Bronchial epithelial cell (primary cell): Measurements from ENCODE around the gene IFT43. TPM values are rescaled to one million over a fixed set of nuclear protein-coding genes. Genes with fewer than 3 reads are reported as not detected.

Experiments used
- DNase-seq: peaks from one replicate; pipeline ENCODE4 v3.0.0-alpha.2; 2010; ENCODE audit warnings: low read depth
- FAIRE-seq: peaks from 2 replicates; lab custom pipeline; 2011; peaks lifted over from hg19 to GRCh38; lab: Jason Lieb, UNC
- H3K27me3 ChIP-seq: 2 replicates; pipeline ENCODE4 v1.5.1; 2011; ENCODE audit warnings: low read length; ENCODE audit not compliant: control insufficient read depth, insufficient read depth
- H3K36me3 ChIP-seq: 2 replicates; pipeline ENCODE4 v1.5.1; 2011; ENCODE audit warnings: low read length; ENCODE audit not compliant: control insufficient read depth, insufficient read depth
- H3K4me3 ChIP-seq: 2 replicates; pipeline ENCODE4 v1.5.1; 2011; ENCODE audit warnings: mild to moderate bottlenecking, low read depth, low read length, control low read depth
- CTCF ChIP-seq: IDR thresholded peaks from 2 replicates; pipeline ENCODE4 v1.5.1; 2011; ENCODE audit warnings: mild to moderate bottlenecking, moderate library complexity, low read length, control low read depth, inconsistent platforms; ENCODE audit not compliant: insufficient read depth, severe bottlenecking
- total RNA-seq: library from RNA; depleted of rRNA; stranded (reverse); fragments of >200 nt; gene quantifications from 2 replicates; pipeline ENCODE4 v1.2.1, GENCODE V29; 2014

The IFT43 gene
- total RNA-seq, 1 donor from 2014 or later, result 24.0 TPM

DNA sequence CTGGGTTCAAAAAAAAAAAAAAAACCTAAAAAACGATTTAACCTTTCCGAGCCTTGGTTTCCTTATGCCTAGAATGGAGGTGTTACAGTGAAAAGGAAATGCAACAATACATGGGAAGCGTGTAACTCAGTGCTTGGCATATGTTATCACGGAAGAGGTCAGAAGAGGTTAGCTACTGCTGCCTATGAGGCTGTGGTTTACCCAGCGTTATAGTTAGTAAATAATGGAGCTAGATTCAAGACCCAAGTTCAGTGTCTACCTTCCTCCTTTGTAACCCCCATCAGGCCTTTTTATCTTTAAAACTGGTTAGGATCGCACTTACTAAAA, 839 bp downstream of the IFT43 start:
- Histone ChIP-seq H3K36me3 (peaks cover 4% of the 10 kb centered on the region), H3K4me3 (peak overlapping the region; percentile 78), H3K27me3 (no peaks in the 10 kb centered on the region)
- DNase-seq (no peak), FAIRE-seq (no peak)
- TF ChIP-seq CTCF, result no peak

- no peak for TF ChIP-seq CTCF
- Histone ChIP-seq H3K36me3 (peaks cover 6% of the 10 kb centered on the region), H3K27me3 (no peaks in the 10 kb centered on the region), H3K4me3 (no peak overlapping the region)
- no peak for DNase-seq
- FAIRE-seq, result no peak
These were observed 1.8 kb downstream of the IFT43 start for GRCh38 chr14:75987201-75987970.

DNA sequence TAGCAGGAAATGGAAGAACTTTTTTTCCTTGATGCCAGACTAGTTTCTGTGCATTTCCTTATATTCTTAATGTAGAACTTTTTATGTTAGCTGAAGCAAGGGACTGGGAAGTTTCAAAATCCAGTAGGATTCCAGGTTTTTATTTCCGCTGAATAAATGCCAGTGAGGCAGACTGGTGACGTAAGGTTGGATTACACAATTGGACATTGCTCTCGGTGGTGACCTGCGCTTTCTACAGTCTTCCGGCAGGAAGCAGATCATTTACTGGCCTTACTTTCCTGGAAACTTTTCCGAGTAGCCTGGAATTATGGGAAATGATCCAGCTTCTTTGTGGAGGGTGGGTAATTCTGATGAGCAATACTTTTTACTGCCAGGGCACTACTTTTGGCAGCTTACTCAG, 3.6 kb downstream of the IFT43 start:
- no peak for FAIRE-seq

DNA sequence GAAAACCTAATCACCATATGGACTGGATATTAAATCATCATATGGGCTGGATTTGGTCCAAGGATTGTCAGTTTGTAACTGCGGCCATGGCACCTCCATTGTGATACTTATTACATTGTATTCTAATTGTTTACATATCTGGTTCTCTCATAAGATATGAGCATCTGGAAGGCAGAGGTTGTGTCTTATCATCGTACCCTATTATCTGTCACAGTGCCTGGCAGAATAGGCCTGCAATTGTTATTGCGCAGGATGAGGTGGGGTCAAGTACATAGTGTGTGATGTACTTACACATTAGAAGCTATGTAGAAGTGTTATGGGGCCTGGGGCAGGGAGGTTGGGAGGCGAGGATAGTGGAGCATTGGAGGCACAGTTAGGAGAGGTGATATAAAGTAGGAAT, 4.7 kb downstream of the IFT43 start:
- no peak for TF ChIP-seq CTCF
- no peak overlapping the region for H3K4me3 ChIP-seq
- peaks cover 13% of the 10 kb centered on the region for H3K36me3 ChIP-seq
- DNase-seq (no peak), FAIRE-seq (no peak)
- H3K27me3 ChIP-seq, result no peaks in the 10 kb centered on the region

More for the DNA sequence above, 3.6 kb downstream of the IFT43 start:
- TF ChIP-seq CTCF, result no peak
- no peak for DNase-seq
- H3K27me3 ChIP-seq, result no peaks in the 10 kb centered on the region
- peaks cover 7% of the 10 kb centered on the region for H3K36me3 ChIP-seq
- H3K4me3 ChIP-seq, result no peak overlapping the region

DNA sequence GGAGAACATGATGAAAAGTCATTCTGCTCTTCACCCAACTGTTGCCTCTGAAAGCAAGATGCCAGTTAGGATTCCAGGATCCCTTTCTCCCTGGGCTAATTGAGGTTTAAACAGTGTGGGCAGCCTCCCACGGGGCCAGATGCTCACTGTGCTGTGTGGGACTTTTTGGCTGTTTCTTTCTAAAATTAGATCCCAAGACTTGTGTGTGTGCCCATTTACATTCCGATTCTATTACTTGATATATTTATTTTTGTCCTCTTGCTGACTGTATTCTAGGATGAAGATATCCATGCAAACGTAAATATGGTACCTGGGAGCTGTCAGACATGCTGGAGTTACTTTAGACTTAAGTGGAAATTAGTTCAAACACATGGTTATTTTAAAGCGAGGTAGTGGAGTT, 6.2 kb downstream of the IFT43 start:
- no peak overlapping the region for H3K4me3 ChIP-seq
- no peaks in the 10 kb centered on the region for H3K27me3 ChIP-seq
- peaks cover 21% of the 10 kb centered on the region for H3K36me3 ChIP-seq
- no peak for FAIRE-seq
- no peak for TF ChIP-seq CTCF
- no peak for DNase-seq

- FAIRE-seq (no peak), DNase-seq (no peak)
- H3K27me3 ChIP-seq, result no peaks in the 10 kb centered on the region
- TF ChIP-seq CTCF, result no peak
- no peak overlapping the region for H3K4me3 ChIP-seq
- peaks cover 24% of the 10 kb centered on the region for H3K36me3 ChIP-seq
These were observed 8.0 kb downstream of the IFT43 start for GRCh38 chr14:75993567-75994041.
